H1 (cell line): ENCODE data around the gene TPPP2. TPM values are rescaled to one million over a fixed set of nuclear protein-coding genes. Genes with fewer than 3 reads are reported as not detected.

Source experiments
- CTCF ChIA-PET: fragments of 300-600 bp; sonication (Branson Sonifier 250); formaldehyde crosslinking; loops from one replicate; lab custom pipeline; 2021; ENCODE audit not compliant: partially characterized antibody; lab: Charles Lee
- POLR2A ChIA-PET: fragments of 300-600 bp; sonication (Branson Sonifier 250); formaldehyde crosslinking; loops from one replicate; lab custom pipeline; 2021; ENCODE audit warnings: inconsistent platforms; ENCODE audit not compliant: partially characterized antibody; lab: Charles Lee
- DNase-seq, 2 experiments: peaks; one replicate each; pipeline versions ENCODE4 v3.0.0 to v3.0.0-alpha.2; 2010 to 2022; ENCODE audit warnings: low spot score in 2 of 2, low read depth in 1 of 2, mixed read lengths in 1 of 2
- FAIRE-seq: peaks from 2 replicates; lab custom pipeline; 2011; peaks lifted over from hg19 to GRCh38; lab: Jason Lieb, UNC
- H2AFZ ChIP-seq: 2 replicates; pipeline ENCODE4 v1.8.1; 2012; ENCODE audit warnings: low read length, inconsistent platforms
- H2AK5ac ChIP-seq: 2 replicates; pipeline ENCODE4 v1.6.1; 2013; ENCODE audit warnings: low read depth, low read length
- H2BK120ac ChIP-seq: replicated peaks from 2 replicates; pipeline ENCODE3; 2013; ENCODE audit warnings: low read depth, low read length, inconsistent platforms
- H2BK12ac ChIP-seq: 2 replicates; pipeline ENCODE4 v1.6.1; 2013; ENCODE audit warnings: low read depth, low read length
- H2BK15ac ChIP-seq: 2 replicates; pipeline ENCODE4 v1.6.1; 2013; ENCODE audit warnings: low read length
- H2BK20ac ChIP-seq: 2 replicates; pipeline ENCODE4 v1.6.1; 2013; ENCODE audit warnings: low read length
- H2BK5ac ChIP-seq: 2 replicates; pipeline ENCODE4 v1.6.1; 2013; ENCODE audit warnings: low read depth, low read length
- H3K14ac ChIP-seq: 2 replicates; pipeline ENCODE4 v1.6.1; 2013; ENCODE audit warnings: inconsistent platforms; ENCODE audit not compliant: insufficient read length
- H3K18ac ChIP-seq: 2 replicates; pipeline ENCODE4 v1.6.1; 2013; ENCODE audit warnings: low read length; ENCODE audit errors: extremely low read depth
- H3K23ac ChIP-seq: 2 replicates; pipeline ENCODE4 v1.6.1; 2013; ENCODE audit warnings: inconsistent platforms; ENCODE audit not compliant: insufficient read length
- H3K23me2 ChIP-seq: 2 replicates; pipeline ENCODE4 v1.6.1; 2013; ENCODE audit warnings: low read depth, low read length
- H3K27ac ChIP-seq: 2 replicates; pipeline ENCODE4 v1.6.1; 2011; ENCODE audit warnings: low read depth, low read length, inconsistent platforms
- H3K27me3 ChIP-seq, 4 experiments: replicated peaks in 1 of 4; 1 replicate in 1 of 4; 2 replicates in 3 of 4; pipeline versions ENCODE4 v1.6.1 to v1.8.1; 2011 to 2013; ENCODE audit warnings: low read length in 3 of 4, mild to moderate bottlenecking in 3 of 4, inconsistent platforms in 2 of 4, mixed read lengths in 2 of 4, moderate library complexity in 1 of 4; ENCODE audit not compliant: control insufficient read depth in 3 of 4, insufficient read depth in 3 of 4; ENCODE audit errors: extremely low read depth in 1 of 4
- H3K36me3 ChIP-seq, 4 experiments: 2 replicates each; pipeline versions ENCODE4 v1.6.1 to v1.8.1; 2011 to 2013; ENCODE audit warnings: mild to moderate bottlenecking in 4 of 4, low read length in 3 of 4, moderate library complexity in 2 of 4, control low read depth in 1 of 4, inconsistent platforms in 1 of 4; ENCODE audit not compliant: insufficient read depth in 4 of 4, control insufficient read depth in 2 of 4
- H3K4ac ChIP-seq: replicated peaks from 2 replicates; pipeline ENCODE3; 2013; ENCODE audit warnings: low read length, low read depth, mixed read lengths, inconsistent platforms; ENCODE audit not compliant: insufficient read length
- H3K4me1 ChIP-seq, 4 experiments: replicated peaks in 1 of 4; 1 replicate in 1 of 4; 2 replicates in 3 of 4; pipeline versions ENCODE4 v1.6.1 to v1.8.1; 2011 to 2013; ENCODE audit warnings: low read length in 3 of 4, inconsistent platforms in 2 of 4, mixed read lengths in 1 of 4; ENCODE audit not compliant: insufficient read depth in 4 of 4, control insufficient read depth in 3 of 4
- H3K4me2 ChIP-seq, 2 experiments: 2 replicates each; pipeline versions ENCODE4 v1.6.1 to v1.8.1; 2011 to 2013; ENCODE audit warnings: low read depth in 2 of 2, low read length in 2 of 2, control low read depth in 1 of 2, inconsistent platforms in 1 of 2, mild to moderate bottlenecking in 1 of 2; ENCODE audit not compliant: insufficient read depth in 1 of 2
- H3K4me3 ChIP-seq, 4 experiments: fragments of 200-600, 300-600 bp in 1 of 4; sonication (generic), shearing (Covaris generic), sonication (Bioruptor Twin) in 1 of 4; 2 replicates each; pipeline versions ENCODE4 v1.5.1 to v1.8.1; 2011 to 2016; ENCODE audit warnings: low read length in 4 of 4, low read depth in 3 of 4, control low read depth in 2 of 4, inconsistent platforms in 2 of 4, mild to moderate bottlenecking in 2 of 4, mixed read lengths in 1 of 4, moderate library complexity in 1 of 4; ENCODE audit not compliant: insufficient read depth in 2 of 4; ENCODE audit errors: extremely low read depth in 1 of 4
- H3K56ac ChIP-seq: replicated peaks from 2 replicates; pipeline ENCODE3; 2013; ENCODE audit warnings: low read depth, mild to moderate bottlenecking, mixed read lengths, low read length, inconsistent platforms; ENCODE audit not compliant: insufficient read length
- H3K79me1 ChIP-seq: 2 replicates; pipeline ENCODE4 v1.6.1; 2013; ENCODE audit warnings: low read depth, low read length, control low read depth
- H3K79me2 ChIP-seq, 2 experiments: 2 replicates each; pipeline versions ENCODE4 v1.6.1 to v1.8.1; 2012 to 2013; ENCODE audit warnings: low read length in 2 of 2, mild to moderate bottlenecking in 2 of 2, inconsistent platforms in 1 of 2; ENCODE audit not compliant: insufficient read depth in 2 of 2, control insufficient read depth in 1 of 2
- H3K9ac ChIP-seq, 4 experiments: replicated peaks in 1 of 4; 1 replicate in 1 of 4; 2 replicates in 3 of 4; pipeline versions ENCODE4 v1.6.1 to v1.8.1; 2011 to 2013; ENCODE audit warnings: low read depth in 3 of 4, low read length in 3 of 4, control low read depth in 2 of 4, mild to moderate bottlenecking in 2 of 4, moderate library complexity in 2 of 4, inconsistent platforms in 1 of 4; ENCODE audit errors: extremely low read depth in 1 of 4
- H3K9me3 ChIP-seq, 2 experiments: 2 replicates each; pipeline versions ENCODE4 v1.6.1 to v1.8.1; 2012 to 2013; ENCODE audit warnings: mild to moderate bottlenecking in 2 of 2, moderate library complexity in 2 of 2, control low read depth in 1 of 2, inconsistent platforms in 1 of 2, low read depth in 1 of 2, low read length in 1 of 2, mixed read lengths in 1 of 2; ENCODE audit not compliant: insufficient read depth in 2 of 2
- H4K20me1 ChIP-seq, 2 experiments: replicated peaks in 1 of 2; 2 replicates each; pipeline versions ENCODE3 to v1.8.1; 2011 to 2013; ENCODE audit warnings: inconsistent platforms in 2 of 2, low read length in 2 of 2, mild to moderate bottlenecking in 1 of 2; ENCODE audit not compliant: insufficient read depth in 2 of 2, control insufficient read depth in 1 of 2
- H4K5ac ChIP-seq: 2 replicates; pipeline ENCODE4 v1.6.1; 2013; ENCODE audit warnings: low read length, low read depth, mixed read lengths, inconsistent platforms; ENCODE audit not compliant: insufficient read length
- H4K8ac ChIP-seq: 2 replicates; pipeline ENCODE4 v1.8.0; 2013; ENCODE audit warnings: mild to moderate bottlenecking, moderate library complexity, low read length, inconsistent platforms; ENCODE audit not compliant: insufficient read depth; ENCODE audit errors: extremely low read depth
- H4K91ac ChIP-seq: replicated peaks from 2 replicates; pipeline ENCODE3; 2013; ENCODE audit warnings: low read length, mixed read lengths, inconsistent platforms; ENCODE audit not compliant: insufficient read length
- POLR2AphosphoS5 ChIP-seq: IDR thresholded peaks from 2 replicates; pipeline ENCODE4 v1.6.1; 2011; ENCODE audit warnings: low read depth, low read length
- RXRA ChIP-seq: IDR thresholded peaks from 2 replicates; pipeline ENCODE4 v1.6.1; 2011; ENCODE audit warnings: low read depth, mild to moderate bottlenecking, low read length, moderate library complexity; ENCODE audit not compliant: insufficient read depth
- WGBS, 2 experiments: shearing (Covaris generic) in 1 of 2; methylation state at CpG; one replicate each; pipeline versions ENCODE4 v1.1.6 to v1.1.7; 2013 to 2015; ENCODE audit warnings: low lambda C conversion rate in 2 of 2, mixed read lengths in 2 of 2, inconsistent platforms in 1 of 2, low coverage in 1 of 2, missing lambda C conversion rate in 1 of 2; ENCODE audit not compliant: insufficient replicate concordance in 2 of 2, insufficient coverage in 1 of 2, insufficient read length in 1 of 2; ENCODE audit errors: extremely low coverage in 1 of 2, missing lambda C conversion rate in 1 of 2; 5-methylcytosine and 5-hydroxymethylcytosine counted together
- polyA plus RNA-seq, 7 experiments: library from polyadenylated mRNA; depleted of rRNA in 3 of 7; stranded (reverse) in 5 of 7; unstranded in 2 of 7; fragments of >200 nt in 5 of 7; fragments of 200-250 nt in 2 of 7; gene quantifications; 1 replicate in 5 of 7; 2 replicates in 1 of 7; 4 replicates in 1 of 7; pipeline versions ENCODE4 v1.2.1 to v1.2.3, GENCODE V29; 2011 to 2013; ENCODE audit warnings: missing spikeins in 2 of 7, mixed read lengths in 2 of 7
- total RNA-seq: library from RNA; stranded (reverse); fragmentation: NEBNext Ultra II Directional; extraction: Animal tissue kit (Norgen Biotek cat#: 25700); gene quantifications from 2 replicates; pipeline ENCODE4 v1.2.1, GENCODE V29; 2021

The TPPP2 gene
- total and polyA plus RNA-seq, 2 of the 8 experiments (the other 6 are each of a cell fraction or from before 2014, with no cell fraction given): not detected

DNA sequence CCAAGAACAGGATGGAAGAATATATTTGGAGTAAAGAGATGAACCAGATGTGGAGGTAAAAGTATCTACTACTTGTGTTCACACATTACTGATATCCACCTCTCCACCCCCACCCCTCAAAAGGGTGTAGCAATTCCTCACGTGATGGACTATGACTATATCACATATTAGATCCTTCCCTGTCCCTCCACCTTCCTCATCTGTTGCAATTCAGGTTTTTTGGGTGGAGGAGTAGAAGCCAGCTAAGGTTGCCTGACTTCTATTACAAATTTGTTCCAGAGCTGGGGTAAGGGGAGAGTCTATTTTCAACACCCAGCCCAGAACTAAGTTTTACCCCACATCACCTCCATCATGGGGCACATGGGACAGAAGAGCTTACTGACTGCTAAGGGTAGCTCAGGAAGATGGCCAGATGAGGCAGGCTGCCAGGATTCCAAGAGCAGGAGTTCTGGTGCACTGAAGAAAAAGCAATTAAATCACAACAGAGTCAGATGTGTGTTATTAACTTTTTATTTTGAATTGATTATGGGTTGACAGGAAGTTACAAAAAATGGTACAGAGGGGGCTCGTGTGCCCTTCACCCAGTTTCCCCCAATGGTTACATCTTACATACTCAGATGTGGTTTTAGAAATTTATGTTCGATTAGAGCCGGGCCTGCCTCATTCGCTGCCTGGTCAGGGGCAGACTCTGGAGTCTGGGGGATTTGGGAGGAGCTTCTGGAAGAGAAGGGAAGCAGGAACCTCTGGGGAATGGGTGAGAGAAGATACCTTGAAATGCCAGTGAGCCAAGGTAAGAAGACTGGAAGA, 2.5 kb downstream of the TPPP2 start:
- no peak overlapping the region for H3K4me2 ChIP-seq
- POLR2A ChIA-PET: interaction anchor here (0.6 to 2.2 kb wide), 3 partner anchors 8 to 34 kb away, joined by 3 to 9 read pairs (median 3); partner anchors contain the start of gene NDRG2
- DNase-seq (no peak), FAIRE-seq (no peak)
- H2BK15ac ChIP-seq: no peak overlapping the region
- no peaks in the 10 kb centered on the region for H3K79me1 ChIP-seq
- H2BK120ac ChIP-seq: no peak overlapping the region
- H3K36me3 ChIP-seq: no peaks in the 10 kb centered on the region
- H3K27me3 ChIP-seq: no peaks in the 10 kb centered on the region
- H3K56ac ChIP-seq: no peak overlapping the region
- no peaks in the 10 kb centered on the region for H3K9me3 ChIP-seq
- no peak overlapping the region for H2AFZ ChIP-seq
- H3K23me2 ChIP-seq: no peaks in the 10 kb centered on the region; the same call in 1 of the 2 replicates
- H3K79me2 ChIP-seq: no peaks in the 10 kb centered on the region
- H2BK5ac ChIP-seq: no peak overlapping the region
- WGBS, 2 experiments: 77% methylated on average over 5 of the region's 5 CpGs; no CpG with 5 or more reads in 1 of the 2 experiments
- H3K4me1 ChIP-seq: no peaks in the 10 kb centered on the region
- TF ChIP-seq RXRA: no peak
- no peak for TF ChIP-seq POLR2AphosphoS5
- H4K8ac ChIP-seq: no peak overlapping the region
- no peak overlapping the region for H3K4me3 ChIP-seq
- no peak overlapping the region for H3K9ac ChIP-seq
- no peak overlapping the region for H2BK20ac ChIP-seq
- CTCF ChIA-PET: interaction anchor here (0.8 to 8.8 kb wide), 11 partner anchors 8 to 72 kb away, joined by 3 to 152 read pairs (median 5); partner anchors contain the start of gene NDRG2
- H3K14ac ChIP-seq: no peak overlapping the region
- no peak overlapping the region for H3K23ac ChIP-seq
- no peak overlapping the region for H2BK12ac ChIP-seq
- no peak overlapping the region for H4K5ac ChIP-seq
- H4K20me1 ChIP-seq: no peaks in the 10 kb centered on the region
- H3K4ac ChIP-seq: no peak overlapping the region
- H4K91ac ChIP-seq: no peak overlapping the region
- H3K27ac ChIP-seq: no peak overlapping the region
- H2AK5ac ChIP-seq: no peak overlapping the region
- no peak overlapping the region for H3K18ac ChIP-seq
